Hindlimb muscle (tissue), 1 donor: ENCODE measurements around the gene NPEPL1. TPM values are rescaled to one million over a fixed set of nuclear protein-coding genes. Genes with fewer than 3 reads are reported as not detected.
"Not testable (repeated sequence)": the region's sequence is repeated elsewhere in the genome, so short reads cannot be mapped to it uniquely, and the experiment has no call there.

Experiments
- DNase-seq: peaks from one replicate; pipeline ENCODE4 v3.0.0-alpha.2; 2013
- polyA plus RNA-seq: library from polyadenylated mRNA; unstranded; fragments of 120-200 nt; gene quantifications from one replicate; pipeline ENCODE4 v1.2.1, GENCODE V29; 2013; ENCODE audit not compliant: insufficient read length

NPEPL1 gene
- polyA plus RNA-seq = 42.6 TPM

- DNase-seq = peak; percentile 76
Measured at GRCh38 chr20:58692579-58693225, at the start of gene NPEPL1. TSS of gene NPEPL1 (plus strand) at chr20:58692800. CDS start at chr20:58692901, 101 bp downstream.

- not testable (repeated sequence) for DNase-seq
Measured at GRCh38 chr20:58642896-58643295, 49.7 kb upstream of the NPEPL1 start.

DNA sequence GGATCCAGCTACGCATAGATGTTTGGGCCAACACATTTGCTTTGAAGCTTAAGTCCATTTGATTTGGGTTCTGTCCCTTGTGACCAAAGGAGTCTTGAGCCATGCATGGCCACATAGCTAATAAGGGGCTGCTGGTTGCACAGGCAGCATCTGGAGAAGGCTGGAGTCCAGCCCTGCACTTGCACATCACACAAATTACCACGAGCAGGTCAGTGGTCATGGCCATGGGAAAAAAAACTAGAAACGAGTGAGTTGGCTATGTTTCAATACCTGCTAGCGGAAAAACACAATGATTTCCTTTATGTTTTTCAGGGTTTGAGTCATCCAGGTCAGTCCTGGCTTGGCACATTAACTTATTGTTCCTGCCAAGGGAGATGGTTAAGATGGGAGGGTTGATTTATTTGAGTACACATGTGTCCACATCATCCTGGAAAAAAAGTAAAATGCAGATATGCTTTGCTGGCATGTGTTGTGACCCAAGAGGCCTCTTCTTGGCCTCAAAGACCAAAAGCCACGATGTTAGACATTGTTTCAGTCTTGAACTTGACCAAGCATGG is 47.1 kb upstream of the NPEPL1 start:
- DNase-seq = no peak

GRCh38 chr20:58646257-58646656 is 46.3 kb upstream of the NPEPL1 start:
- no peak for DNase-seq

- no peak for DNase-seq
Measured at GRCh38 chr20:58646703-58647102, 45.9 kb upstream of the NPEPL1 start.

- DNase-seq = no peak
Measured at GRCh38 chr20:58647162-58647795, 45.3 kb upstream of the NPEPL1 start.

- DNase-seq = peak; percentile 63
Measured at GRCh38 chr20:58647796-58648501, 44.7 kb upstream of the NPEPL1 start.

DNA sequence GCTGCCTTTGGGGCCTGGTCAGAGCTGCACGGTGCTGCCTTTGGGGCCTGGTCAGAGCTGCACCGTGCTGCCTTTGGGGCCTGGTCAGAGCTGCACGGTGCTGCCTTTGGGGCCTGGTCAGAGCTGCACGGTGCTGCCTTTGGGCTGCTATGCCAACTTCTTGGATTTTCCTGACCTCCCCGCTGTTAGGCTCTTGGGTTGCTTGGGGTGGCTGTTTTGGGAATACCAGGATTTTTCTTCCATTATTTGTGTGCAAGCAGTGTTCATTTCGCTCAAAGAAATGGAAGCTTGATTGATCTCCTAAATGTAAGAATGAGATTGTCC is 44.1 kb upstream of the NPEPL1 start:
- not testable (repeated sequence) for DNase-seq

- no peak for DNase-seq
Measured at GRCh38 chr20:58649288-58650180, 43.1 kb upstream of the NPEPL1 start.

DNA sequence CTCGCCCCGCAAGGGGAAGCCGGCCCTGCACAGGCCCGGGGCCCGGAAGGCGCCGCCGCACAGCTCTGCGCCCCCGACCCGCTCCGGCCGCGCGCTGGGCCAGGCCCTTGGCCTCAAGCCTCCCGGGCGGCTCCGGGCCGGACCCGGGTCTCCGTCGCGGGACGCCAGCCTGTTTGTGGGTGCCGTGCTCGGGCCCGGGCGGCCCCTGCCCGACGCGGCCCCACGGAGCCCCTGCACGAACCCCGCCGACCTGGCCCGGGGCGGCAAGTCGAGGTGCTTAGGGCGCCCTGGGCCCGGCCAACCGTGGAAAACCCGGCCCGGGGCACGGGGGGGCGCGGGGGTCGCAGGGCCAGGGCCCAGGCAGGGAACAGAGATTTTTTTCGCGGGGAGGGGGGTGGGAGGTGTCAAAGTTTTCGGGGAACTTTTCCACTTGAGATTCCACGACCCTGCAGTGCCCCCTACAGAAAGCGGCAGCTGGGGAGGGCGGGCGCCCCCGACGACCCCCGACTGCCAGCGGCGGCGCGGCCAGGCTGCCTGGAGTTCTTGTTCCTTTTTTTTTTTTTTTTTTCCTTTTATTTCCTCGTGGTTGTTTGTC is 42.3 kb upstream of the NPEPL1 start:
- no peak for DNase-seq

- DNase-seq = peak; percentile 93
Measured at GRCh38 chr20:58650776-58651558, 41.6 kb upstream of the NPEPL1 start, which contains the start of gene STX16. TSS of gene STX16 (plus strand) at chr20:58651283. CDS start at chr20:58652007, 724 bp downstream.

DNA sequence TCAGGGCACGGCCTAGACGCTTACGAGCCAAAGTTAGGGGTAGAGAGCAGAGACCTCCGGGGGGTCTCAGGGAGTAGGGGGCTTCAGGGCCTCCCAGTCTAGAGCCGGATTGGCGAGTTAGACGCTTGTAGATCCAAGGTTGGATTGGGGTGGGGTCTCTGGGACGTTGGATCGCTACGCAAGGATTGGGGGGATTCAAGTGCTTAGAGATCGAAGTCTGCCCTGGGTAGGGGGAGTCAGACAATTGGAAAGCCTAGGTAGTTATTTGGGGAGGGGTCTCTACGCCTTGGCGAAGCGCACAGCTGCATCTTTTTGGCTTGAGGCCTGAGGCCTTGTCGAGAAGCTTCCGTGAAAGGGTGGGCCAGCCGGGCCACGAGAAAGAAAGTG is 41.0 kb upstream of the NPEPL1 start:
- peak; percentile 89 for DNase-seq

DNA sequence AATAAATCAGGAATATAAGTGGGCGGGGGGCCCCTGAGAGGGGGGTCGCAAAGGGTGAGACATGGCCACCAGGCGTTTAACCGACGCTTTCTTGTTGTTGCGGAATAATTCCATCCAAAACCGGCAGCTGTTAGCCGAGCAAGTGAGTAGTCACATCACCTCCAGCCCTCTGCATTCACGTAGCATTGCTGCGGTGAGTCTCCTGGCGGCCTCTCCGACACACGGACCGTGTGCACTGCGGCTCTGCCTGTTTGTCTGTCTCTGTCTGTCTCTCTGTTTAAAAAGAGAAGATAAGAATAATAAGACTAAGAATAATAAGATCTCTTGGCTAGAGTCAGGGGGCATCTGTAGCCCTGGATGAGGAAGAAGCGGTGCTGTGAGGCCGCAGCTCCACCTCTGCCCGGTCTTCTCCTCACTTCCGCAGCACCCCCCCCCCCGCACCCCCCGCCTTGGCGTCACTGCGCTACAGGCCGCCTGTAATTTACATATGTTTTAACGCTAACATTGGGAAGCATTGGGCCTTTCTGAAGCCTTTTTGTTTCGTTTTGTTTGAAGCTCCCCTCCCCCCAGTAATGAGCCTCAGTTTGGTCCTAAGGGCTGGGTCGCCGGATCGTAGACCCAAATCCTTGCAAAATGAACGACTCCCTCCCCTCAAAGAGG is 40.5 kb upstream of the NPEPL1 start:
- DNase-seq = peak; percentile 89

GRCh38 chr20:58652606-58653294 is 39.9 kb upstream of the NPEPL1 start:
- no peak for DNase-seq

GRCh38 chr20:58654337-58654736 is 38.3 kb upstream of the NPEPL1 start:
- DNase-seq = no peak

- no peak for DNase-seq
Measured at GRCh38 chr20:58655328-58656107, 37.1 kb upstream of the NPEPL1 start.

- DNase-seq = no peak
Measured at GRCh38 chr20:58656831-58657230, 35.8 kb upstream of the NPEPL1 start.

DNA sequence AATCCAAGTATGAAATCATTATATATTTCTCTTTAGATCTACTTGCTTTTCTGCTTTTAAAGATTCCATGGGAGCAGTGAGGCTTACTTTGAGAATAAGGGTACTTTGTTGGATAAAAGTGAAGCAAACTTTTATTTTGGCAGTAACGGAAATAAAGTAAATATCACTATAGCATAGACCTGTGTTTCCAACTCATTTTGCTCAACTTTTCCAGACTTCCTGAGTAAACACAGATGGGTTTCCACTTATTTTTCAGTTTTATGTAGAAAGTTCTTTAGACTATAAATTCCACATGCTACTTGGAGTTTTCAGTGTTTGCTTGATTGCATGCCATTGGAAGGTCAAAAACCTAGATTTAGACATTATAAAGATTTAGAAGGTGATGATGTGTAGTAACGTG is 35.3 kb upstream of the NPEPL1 start:
- DNase-seq = peak; percentile 73

DNA sequence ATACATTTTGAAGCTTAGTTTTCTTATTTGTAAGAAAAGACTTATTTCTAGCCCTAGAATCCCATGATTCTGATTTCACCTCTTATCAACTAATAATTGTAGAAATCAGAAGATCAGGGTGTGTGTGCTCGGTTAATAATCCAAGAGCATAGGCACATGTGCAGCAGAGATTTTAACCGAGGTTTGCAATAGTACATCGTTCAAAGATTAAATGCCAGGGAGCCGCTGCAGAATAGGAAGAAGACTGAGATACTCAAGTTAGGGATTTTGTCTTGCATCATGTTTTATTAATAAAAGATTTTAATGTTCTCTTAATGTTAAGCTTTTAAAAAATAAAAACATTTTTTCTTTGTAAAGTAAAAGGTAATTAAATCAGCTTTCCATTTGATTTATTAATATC is 34.6 kb upstream of the NPEPL1 start:
- DNase-seq = no peak
